Ovary (tissue), 3 donors: ENCODE measurements around the gene AKT3.

Experiments used
- CTCF ChIP-seq, 3 donors: fragments of 450-650 bp in 2 of 3; fragments of 200-600 bp in 1 of 3; IDR thresholded peaks; one replicate each; pipeline versions ENCODE4 v1.5.1 to v1.8.0; 2016 to 2022; ENCODE audit warnings: antibody characterized with exemption in 3 of 3, mild to moderate bottlenecking in 1 of 3
- EP300 ChIP-seq: sonication (generic); formaldehyde crosslinking; IDR thresholded peaks from one replicate; pipeline ENCODE4 v1.6.1; 2017; ENCODE audit warnings: antibody characterized with exemption
- POLR2A ChIP-seq: fragments of 450-650 bp; IDR thresholded peaks from one replicate; pipeline ENCODE4 v1.6.1; 2017; ENCODE audit warnings: antibody characterized with exemption, mild to moderate bottlenecking, moderate library complexity
- donor health status: DM: no; HTN: no; CAD: no.

DNA sequence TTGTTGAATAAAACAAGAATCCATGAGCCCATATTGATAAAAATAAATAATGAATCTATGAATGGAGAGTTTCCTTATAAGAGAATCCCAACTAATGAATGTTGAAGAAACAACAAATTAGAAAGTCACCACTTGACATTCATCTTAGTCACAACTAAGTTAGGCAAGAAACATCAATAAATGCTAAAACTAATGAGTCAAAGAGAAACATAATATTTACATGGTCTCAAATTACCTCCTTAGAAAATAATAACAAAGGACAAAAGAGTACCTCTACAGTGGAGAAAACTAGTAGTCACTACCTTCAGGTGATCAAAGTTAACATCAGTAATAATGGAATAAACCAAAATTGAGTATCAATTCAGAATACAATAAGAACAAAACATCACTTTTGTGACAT is 93.5 kb downstream of the AKT3 start:
- TF ChIP-seq CTCF (IDR thresholded peaks at IDR 0.05) (no peak), EP300 (no peak), POLR2A (no peak)
